GM19468 (cell line): Measurements from ENCODE around the gene RGS18.
"Not testable (repeated sequence)": the region's sequence is repeated elsewhere in the genome, so short reads cannot be mapped to it uniquely, and the experiment has no call there.

Source experiments
- ATAC-seq: cut with Tn5 transposase; IDR thresholded peaks from one replicate; pipeline ENCODE4 v1.9.1; 2021; ENCODE audit warnings: mild to moderate bottlenecking, moderate library complexity, moderate number of reproducible peaks; ENCODE audit not compliant: unreplicated experiment; ENCODE audit errors: extremely low read depth

Gene RGS18, protein sequence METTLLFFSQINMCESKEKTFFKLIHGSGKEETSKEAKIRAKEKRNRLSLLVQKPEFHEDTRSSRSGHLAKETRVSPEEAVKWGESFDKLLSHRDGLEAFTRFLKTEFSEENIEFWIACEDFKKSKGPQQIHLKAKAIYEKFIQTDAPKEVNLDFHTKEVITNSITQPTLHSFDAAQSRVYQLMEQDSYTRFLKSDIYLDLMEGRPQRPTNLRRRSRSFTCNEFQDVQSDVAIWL

DNA sequence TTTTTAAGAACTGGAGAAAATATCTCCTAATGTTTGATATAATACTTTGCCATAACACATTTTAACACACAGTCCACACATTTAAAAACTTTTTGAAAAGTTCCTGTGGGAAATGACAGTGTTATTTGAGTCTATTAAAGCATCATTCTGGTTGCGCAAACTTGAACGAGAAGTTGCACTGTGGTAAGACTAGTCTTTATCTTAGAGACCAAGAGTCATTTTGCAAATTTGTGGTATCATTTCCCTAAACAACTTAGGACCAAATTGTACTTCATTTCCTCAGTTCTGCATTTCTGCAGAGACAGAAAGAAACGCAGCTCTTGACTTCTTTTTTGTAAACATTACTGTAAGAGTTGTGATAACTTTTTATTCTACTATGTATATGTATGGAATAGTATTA, at the start of gene RGS18:
Gene RGS18 (plus strand): TSS at position 282 of the 400 bp plus-strand sequence. CDS start 176 bp downstream, outside the sequence.
- ATAC-seq = peak; percentile 44

DNA sequence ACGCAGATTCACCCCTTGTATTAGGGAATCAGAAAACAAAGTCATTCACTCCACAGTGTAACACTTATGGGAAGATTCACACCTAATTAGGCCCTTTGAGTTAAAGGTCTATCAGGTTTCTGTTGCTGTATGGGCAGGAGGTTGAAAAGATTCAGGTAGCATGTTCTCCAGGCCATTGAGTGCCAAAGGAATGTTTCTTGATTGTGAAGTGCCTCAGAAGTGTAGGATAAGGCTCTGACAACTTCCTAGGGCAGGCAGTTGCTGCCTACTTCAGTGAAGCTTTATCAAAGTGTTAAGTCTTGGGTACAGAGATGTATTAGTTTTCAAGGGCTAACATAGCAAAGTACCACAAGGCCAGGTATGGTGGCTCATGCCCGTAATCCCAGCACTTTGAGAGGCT, 48.7 kb upstream of the RGS18 start:
- no peak for ATAC-seq

DNA sequence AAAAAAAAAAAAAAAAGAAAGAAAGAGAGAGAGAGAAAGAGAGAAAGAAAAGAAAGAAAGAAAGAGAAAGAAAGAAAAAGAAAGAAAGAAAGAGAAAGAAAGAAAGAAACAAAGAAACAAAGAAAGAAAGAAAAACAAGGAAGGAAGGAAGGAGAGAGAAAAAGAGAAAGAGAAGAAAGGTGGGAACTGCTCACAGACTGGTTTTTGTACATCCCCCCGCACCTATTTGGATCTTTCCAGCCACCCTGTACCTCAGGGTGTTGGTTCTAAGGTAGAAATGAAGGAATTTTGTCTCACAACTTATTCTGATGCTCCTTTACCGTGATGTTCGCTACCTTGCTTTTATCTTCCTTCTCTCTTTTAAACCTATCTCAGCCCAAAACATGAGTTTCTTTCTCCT, 43.3 kb upstream of the RGS18 start:
- no peak for ATAC-seq

DNA sequence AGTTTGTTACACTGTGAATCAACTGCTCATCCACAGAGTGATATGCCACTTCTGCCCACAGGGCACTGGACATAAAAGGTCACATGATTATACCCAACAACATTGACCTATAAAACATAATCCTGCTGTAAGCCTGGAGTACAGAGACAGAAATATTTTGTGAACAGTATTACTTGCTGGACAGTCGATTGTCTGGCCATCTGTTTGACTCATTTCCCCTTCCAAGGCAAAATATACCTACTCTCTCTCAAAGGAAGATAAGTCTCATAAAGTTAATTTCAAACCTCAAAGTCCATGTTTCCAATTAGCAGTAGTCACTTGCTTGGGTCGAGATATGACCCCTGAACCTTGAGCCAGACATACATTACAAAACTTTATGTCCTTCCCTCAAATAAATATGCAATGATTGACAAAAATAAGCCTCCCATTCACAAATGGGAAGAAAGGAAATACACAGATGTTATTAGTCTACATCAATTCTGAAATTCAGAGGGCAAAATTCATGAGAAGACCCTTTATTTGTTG, 39.3 kb upstream of the RGS18 start:
- no peak for ATAC-seq

DNA sequence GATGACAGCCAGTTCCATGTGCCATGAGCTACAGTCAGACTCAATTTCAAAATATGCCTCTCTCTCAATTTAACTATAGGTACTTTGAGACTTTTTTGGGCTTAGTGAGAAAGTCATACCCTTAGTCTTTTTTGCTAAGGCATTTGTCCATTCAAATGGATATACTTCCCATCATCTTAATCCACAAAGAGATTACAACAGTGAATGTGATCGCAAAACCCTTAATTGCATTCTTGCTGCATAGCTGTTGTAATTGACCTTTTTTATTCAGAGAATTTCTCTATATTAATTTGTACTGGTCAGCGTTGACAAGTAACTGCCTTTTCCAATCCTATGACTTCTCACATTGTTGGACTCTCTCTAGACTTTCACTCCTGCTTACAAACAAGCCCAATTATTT, 38.6 kb upstream of the RGS18 start:
- no peak for ATAC-seq

DNA sequence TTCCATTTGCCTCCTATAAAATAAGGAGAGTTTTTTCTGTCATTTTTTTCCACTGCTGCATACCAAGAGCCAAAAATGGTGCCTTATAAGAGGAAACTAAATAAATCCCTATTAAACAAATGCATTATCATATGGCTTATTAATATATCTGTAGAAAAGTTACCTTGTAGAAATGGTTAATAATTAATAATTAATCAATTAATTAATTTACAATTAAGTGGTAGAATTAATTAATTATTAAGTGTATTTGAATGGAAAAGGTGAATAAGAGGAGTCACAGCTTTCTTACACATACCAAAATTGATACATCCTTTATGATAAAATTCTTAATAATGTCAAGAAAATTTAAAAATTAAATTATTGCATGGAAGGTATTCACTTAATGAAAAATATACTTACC, 35.6 kb upstream of the RGS18 start:
- ATAC-seq = no peak

DNA sequence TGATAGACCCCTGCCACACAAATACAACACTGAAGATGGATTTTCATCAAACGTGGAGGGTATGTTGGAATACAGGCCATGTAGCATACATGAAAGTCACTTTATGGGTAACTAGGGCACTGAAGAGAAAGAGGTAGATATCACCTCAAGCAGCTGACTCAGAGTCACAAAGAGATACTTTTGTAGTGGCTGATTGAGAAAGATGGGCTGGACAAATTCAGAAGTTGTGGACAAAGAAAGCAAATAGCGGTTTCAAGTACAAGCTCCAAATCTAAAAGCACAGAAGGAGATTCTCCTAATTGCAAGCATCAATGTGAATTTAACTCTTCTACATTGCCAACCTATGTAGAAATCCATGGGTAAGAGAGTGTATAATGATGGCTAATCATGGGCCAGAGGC, 35.0 kb upstream of the RGS18 start:
- no peak for ATAC-seq

DNA sequence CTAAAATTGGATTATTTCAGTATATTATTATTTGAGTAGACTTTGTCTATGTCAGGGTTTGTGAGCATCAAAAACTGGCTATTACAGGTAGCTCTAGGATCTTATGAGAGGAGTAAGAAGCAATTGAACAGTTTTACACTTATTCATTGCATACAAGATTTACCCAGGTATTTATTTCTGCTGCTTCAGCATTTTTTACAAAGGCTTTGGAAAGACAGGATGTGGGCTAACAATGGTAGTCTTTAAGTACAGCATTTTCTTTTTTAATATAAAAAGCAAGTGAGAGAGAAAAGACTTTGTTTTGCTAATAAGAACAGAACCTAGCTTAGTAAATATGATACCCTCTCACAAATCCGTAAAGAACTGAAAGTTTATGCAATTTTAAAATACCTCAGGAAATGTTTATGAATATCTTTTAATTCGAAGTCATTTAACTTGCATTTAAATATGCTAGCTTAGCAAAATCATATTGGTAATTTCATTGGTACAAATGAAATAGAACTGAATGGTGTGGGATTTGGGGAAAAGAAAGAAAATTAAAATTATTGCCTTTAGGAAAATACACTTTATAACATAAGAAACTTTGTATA, 32.1 kb upstream of the RGS18 start:
- ATAC-seq = no peak

DNA sequence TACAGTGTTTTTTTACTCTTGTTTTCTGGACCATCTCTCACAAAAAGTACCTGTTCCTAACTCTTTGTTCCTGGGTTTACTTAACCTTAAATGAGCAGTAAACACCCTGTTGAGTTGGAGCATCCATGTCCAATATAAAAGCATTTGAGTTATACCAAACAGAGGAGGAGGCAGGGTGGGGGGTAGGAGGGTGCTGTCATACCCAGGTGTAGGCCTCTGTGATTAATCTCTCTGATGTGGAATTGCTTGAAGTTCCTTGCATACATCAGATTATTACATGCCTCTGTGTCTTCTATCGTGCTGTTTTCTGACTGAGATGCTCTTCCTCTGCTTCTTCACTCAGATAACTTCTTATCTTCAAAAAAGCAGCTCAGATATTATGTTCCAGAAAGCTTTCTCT, 28.1 kb upstream of the RGS18 start:
- ATAC-seq = no peak

DNA sequence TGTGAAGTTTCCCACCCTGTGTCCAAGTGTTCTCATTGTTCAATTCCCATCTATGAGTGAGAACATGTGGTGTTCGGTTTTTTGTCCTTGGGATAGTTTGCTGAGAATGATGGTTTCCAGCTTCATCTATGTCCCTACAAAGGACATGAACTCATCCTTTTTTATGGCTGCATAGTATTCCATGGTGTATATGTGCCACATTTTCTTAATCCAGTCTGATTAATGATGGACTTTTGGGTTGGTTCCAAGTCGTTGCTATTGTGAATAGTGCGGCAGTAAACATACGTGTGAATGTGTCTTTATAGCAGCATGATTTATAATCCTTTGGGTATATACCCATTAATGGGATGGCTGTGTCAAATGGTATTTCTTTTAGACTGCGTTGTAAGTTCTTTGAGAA, 27.4 kb upstream of the RGS18 start:
- not testable (repeated sequence) for ATAC-seq

DNA sequence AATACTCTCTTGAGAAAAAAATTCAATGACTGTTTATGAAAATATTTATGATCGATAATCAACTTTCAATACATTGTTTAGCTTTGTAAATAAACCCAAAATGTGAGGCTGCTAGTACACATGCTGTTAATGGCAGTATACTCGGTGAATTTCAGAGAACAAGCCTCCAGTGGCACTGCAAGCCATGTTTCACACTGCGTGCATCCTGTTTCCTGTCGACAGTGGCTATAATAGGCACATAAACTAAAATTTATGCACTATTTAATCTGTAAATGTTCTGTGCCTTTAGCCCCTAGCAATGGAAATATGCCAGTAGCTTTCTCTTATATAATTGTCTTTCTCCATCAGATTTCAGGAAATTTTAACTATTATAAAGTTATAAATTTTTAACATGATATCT, 26.3 kb upstream of the RGS18 start:
- no peak for ATAC-seq

DNA sequence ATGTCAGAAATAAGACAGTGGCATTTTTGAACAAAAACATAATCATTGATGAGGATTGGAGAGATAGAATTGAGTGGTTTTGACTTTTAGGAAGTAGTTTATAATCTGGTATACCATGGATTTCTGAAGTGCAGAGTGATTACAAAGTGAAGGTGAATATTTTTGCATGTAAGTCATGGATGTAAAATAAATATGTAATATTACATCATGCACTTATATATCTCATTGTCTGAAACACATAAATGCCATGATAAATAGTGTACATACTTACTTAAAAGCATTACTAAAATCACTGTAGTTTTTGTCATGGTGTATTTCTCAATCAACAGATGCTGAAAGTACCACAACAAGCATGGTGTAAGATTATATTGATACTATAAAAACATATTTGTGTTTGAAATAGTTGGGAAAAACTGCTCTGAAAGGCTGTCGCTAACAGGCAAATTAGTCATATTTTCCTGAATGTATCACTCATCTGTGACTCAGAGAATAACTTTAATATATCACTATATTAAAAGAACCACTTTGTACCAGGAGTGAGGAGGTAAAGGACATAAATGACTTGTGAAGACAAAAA, 24.8 kb upstream of the RGS18 start:
- ATAC-seq = no peak

DNA sequence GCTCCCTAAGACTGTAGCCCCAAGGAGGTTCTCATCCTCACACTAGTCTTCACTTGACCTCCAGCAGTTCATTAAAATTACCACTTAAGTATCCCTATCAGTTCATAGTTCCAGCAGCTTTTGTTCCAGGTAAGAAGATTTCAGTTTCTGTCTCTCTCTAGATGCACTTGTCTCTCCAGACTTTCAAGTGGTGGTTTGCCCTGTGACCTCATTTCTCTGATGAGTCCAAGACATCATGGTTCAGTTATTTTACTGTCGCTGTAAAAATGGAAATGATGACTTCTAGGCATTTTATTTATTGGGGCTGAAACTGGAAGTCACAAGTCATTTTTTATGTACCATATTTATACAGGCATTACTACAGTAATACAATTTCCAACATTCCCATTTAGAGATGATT, 17.9 kb upstream of the RGS18 start:
- no peak for ATAC-seq

DNA sequence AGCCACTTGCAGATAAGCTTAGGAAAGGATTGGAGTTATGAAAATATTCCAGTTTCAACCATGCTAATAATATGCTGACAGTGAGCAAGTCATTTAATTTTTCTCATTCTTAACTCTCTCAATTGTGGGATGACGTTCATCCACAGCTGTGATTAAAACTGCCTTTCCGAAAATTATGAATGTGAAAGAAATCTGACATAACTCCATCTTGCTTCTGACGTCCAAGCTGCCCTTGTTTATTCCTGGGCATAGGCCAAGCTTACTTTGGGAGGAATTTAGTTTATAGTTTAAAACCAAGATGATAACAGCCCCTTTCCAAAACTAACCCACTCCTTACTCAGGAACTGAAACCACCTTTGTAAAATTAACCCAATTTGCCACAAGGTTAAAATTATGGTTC, 11.0 kb upstream of the RGS18 start:
- no peak for ATAC-seq

DNA sequence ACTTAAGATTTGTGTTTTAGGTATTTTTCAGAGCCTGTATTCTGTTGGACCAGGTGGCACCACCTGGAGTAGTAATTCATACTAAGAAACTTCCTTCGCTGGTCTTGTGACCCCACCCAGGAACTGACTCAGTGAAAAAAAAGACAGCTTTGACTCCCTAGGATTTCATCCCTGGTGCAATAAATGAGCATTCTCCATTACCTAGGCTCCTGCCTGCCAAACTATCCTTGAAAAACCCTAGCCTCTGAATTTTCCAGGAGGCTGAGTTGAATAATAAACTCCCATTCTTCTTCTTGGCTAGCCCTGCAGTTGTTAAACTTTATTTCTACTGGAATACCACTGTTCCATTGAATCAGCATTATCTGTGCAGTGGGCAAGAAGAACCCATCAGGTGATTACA, 10.6 kb upstream of the RGS18 start:
- no peak for ATAC-seq

DNA sequence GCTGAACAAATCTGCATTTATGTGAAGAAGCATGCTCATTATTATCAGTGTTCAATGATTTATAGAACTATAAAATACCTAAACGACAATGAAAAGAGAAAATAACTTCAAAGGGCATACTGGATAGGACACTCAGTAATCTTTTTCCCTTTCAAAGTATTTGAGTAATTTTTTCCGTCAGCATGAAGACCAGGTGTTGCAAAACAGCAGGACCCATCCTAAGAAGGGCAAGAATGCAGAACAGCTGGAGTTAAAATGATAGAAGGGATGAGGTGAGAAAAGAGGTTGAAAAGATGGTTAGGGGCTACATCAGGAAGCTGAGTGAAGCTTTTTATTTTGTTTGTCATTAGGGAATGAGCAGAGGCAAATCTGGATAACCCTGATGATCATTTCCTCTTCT, 7.1 kb upstream of the RGS18 start:
- no peak for ATAC-seq

DNA sequence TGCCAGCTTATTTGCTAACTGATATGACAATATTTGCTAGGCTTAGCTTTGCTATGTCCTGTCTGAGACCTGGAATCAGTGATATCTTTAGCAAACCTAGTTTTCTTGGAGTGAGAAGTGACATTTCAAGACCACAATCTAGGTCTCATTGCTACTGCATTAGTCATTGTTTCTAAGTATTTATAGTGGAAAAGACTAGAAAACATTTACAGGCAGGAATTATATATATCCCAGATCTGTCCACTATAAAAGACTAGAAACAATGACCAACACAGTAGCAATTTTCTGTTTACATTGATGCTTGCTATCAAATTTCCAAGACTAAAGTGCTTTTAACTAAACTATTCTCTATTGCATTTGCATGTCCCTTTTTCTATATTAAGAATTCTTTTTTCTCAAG, 5.0 kb upstream of the RGS18 start:
- no peak for ATAC-seq

DNA sequence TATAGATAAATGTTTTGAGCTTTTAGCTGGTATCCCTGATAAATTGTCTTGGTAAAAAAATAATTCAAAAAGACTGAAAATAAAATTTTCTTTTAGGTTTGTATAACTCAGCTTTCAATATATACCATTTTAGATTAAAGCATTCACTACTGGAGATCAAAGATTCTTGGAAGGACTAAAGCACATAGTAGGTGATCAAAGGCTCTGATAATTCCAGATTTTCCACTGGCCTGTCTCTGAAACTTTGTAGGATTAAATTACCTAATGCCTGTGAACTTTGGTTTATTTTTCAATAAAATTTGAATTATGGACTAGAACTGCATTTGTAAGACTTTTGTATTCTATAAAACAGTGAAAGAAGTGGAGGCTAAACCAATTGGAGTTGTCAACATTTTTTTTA, 1.2 kb upstream of the RGS18 start:
- ATAC-seq = no peak

DNA sequence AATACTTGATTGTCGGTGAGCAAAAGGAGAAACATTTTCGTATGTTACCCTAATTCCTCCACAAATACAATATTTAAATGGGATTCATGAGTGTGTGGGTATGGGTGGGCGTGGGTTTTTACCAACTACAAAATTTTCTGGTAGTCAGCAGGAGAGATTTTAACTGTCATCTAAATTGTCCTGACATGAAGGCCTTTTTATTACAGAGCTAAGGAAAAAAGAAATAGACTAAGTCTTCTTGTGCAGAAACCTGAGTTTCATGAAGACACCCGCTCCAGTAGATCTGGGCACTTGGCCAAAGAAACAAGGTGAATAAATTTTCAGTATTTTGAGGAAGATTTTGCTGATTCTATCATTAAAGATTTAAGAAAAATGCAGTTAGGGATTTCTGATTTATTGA, 752 bp downstream of the RGS18 start:
- no peak for ATAC-seq

DNA sequence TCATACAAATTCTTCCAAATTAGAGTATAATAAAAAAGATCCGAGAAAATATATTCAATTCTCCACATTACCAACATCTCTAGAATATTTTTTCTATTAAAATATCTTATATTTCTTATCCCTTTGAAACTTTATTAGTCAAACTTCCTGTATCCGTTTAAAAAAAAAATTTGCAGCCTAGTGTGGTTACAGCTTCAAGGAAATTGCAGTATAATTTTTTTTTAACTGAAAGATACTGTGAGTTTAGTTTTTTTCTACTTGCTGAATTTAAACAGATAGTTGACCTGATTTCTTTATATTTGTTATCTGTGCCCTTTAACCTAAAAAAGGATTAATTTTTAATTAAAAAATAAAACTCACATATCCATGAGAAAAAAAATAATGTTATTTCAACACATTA, 1.5 kb downstream of the RGS18 start:
- ATAC-seq = no peak

DNA sequence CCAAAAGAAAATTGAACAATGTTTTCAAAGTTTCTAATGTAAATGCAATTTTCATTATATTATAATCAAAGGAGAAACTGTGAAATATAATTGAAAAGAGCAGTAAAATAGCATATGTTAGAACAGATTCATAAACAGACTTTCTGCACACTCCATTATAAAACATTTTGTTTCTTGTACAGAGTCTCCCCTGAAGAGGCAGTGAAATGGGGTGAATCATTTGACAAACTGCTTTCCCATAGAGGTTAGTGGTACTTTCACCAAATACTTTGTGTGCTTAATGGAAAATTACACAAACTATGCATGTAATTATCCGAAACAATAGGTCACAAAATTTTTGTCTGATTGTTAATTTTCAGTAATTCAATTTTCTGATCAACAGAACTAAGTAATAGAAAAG, 1.9 kb downstream of the RGS18 start:
- no peak for ATAC-seq

DNA sequence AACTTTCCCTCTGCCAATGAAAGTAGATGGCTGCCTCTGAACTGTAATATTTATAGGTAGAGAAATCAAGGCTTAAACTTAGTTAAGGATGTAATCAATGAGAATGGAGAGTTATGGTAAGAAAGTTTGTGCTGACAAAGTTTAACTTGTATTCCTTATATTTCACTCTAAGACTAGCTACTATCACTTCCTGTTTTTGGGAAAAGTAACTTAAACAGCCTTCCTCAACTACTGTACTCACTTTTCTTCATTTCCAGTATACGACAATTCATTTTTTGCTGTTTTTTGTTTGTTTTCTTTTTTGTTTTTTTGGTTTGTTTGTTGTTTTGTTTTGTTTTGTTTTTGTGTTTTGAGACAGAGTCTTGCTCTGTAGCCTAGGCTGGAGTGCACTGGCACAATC, 3.7 kb downstream of the RGS18 start:
- no peak for ATAC-seq
